Stomach smooth muscle (tissue), 2 donors: Measurements from ENCODE around the gene TFG.

Source experiments
- H3K27ac ChIP-seq: one replicate; pipeline ENCODE4 v1.7.0; 2013; ENCODE audit warnings: mild to moderate bottlenecking, low read length, inconsistent platforms
- H3K27me3 ChIP-seq, 2 donors: one replicate each; pipeline ENCODE4 v1.7.0; 2013; ENCODE audit warnings: low read length in 2 of 2; ENCODE audit not compliant: insufficient read depth in 2 of 2, control insufficient read depth in 1 of 2
- H3K36me3 ChIP-seq, 2 donors: one replicate each; pipeline ENCODE4 v1.7.0; 2013; ENCODE audit warnings: low read length in 2 of 2; ENCODE audit not compliant: control insufficient read depth in 2 of 2, insufficient read depth in 2 of 2
- H3K4me1 ChIP-seq: one replicate; pipeline ENCODE4 v1.7.0; 2013; ENCODE audit warnings: low read length; ENCODE audit not compliant: control insufficient read depth, insufficient read depth
- H3K4me3 ChIP-seq, 2 donors: one replicate each; pipeline ENCODE4 v1.7.0; 2013; ENCODE audit warnings: low read length in 2 of 2
- H3K9ac ChIP-seq, 2 donors: one replicate each; pipeline ENCODE4 v1.7.0; 2013; ENCODE audit warnings: low read length in 2 of 2, mild to moderate bottlenecking in 1 of 2
- H3K9me3 ChIP-seq, 2 donors: one replicate each; pipeline ENCODE4 v1.7.0; 2013; ENCODE audit warnings: low read length in 2 of 2; ENCODE audit not compliant: control insufficient read depth in 2 of 2
- donor health status: healthy.
- donor health status: Pancreatic carcinoma.

The TFG gene

DNA sequence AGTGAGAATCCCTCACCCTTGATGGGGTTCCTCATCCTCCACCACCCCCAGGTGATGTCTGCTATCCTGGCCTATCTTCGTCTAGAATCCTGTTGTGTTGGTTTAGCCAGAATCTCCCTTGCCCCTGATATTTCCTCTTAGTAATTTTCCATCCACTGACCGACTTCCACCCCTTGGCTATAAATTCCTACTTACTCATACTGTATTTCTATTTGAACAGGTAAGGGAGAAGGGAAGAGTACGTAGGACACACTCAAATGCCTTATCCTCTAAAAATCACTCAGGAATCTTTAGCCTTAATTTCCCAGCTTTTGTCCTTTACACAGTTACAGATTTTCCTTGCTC, 678 bp upstream of the TFG start:
- peak overlapping the region; percentile 42 to 78 for H3K4me3 ChIP-seq

DNA sequence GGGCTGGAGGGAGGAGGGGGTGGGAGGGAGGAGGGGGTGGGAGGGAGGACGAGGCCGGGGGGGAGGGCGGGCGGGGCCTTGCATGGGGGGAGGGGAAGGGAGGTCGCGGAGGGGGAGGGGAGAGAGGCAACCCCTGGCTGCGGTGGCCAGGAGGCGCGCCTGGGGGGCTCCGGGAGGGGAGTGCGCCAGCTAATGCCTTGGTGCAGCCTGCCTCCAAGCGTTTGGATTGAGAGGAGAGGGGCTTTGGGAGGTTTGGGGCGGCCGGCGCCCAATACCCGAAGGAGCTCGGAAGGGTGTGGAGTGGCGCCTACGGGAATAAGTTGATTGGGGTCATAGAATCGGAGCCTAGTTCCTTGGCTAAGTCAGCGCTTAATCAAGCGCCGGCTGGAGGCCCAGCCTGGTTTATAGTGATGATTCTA, 557 bp downstream of the TFG start:
- peak overlapping the region; percentile 74 to 78 for H3K4me3 ChIP-seq
- peaks cover 3% of the 10 kb centered on the region for H3K4me1 ChIP-seq
- H3K27me3 ChIP-seq: no peaks in the 10 kb centered on the region
- peak overlapping the region; percentile 60 to 84 for H3K9ac ChIP-seq
- H3K36me3 ChIP-seq: peaks cover 0 to under 1% of the 10 kb centered on the region in 2 donors
- H3K9me3 ChIP-seq: no peaks in the 10 kb centered on the region
- peak overlapping the region; percentile 69 for H3K27ac ChIP-seq

More for the DNA sequence above, 678 bp upstream of the TFG start:
- no peaks in the 10 kb centered on the region for H3K27me3 ChIP-seq
- H3K9me3 ChIP-seq: no peaks in the 10 kb centered on the region
- peaks cover 3% of the 10 kb centered on the region for H3K4me1 ChIP-seq
- H3K27ac ChIP-seq: peak overlapping the region; percentile 86
- no peaks in the 10 kb centered on the region for H3K36me3 ChIP-seq
- peak overlapping the region; percentile 47 to 56 for H3K9ac ChIP-seq

DNA sequence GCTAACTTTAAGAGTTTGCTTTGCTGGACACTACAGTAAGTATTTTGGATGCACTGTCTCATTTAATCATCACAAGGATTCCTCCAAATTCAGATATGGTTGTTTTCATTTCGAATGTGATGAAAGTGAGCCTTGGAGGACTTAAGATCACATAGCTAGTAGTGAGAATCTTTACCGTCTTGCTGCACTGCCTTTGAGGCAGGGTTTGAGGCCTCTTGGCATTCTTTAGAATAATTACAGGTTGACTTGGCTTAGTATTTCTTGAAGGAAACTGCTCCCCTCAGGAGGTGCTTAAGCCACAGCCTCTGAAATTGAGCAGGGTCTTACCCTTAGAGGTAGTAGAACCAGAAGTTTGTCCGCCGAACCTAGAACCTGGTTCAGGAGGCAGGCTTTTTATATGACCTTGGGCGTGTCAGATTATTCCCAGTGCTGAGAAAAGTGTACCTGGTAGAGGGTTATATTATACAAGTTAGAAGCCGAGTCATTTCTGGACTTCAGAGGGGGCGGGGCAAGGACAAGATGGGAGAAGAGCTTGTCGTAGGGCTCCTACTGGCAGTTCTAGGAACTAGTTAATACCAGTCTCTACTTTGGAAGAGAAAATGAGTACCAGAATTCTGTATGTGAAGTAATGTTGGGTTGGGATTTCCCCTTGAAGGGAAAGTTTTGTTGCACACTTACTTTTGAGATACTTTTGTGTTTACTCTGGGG, 1.1 kb downstream of the TFG start:
- Histone ChIP-seq H3K27me3 (no peaks in the 10 kb centered on the region), H3K4me3 (peak overlapping the region; percentile 74 to 78), H3K36me3 (peaks cover 4 to 6% of the 10 kb centered on the region in 2 donors), H3K9ac (peak overlapping the region; percentile 60 to 84), H3K27ac (peak overlapping the region; percentile 69), H3K9me3 (no peaks in the 10 kb centered on the region), H3K4me1 (peaks cover 3% of the 10 kb centered on the region)

DNA sequence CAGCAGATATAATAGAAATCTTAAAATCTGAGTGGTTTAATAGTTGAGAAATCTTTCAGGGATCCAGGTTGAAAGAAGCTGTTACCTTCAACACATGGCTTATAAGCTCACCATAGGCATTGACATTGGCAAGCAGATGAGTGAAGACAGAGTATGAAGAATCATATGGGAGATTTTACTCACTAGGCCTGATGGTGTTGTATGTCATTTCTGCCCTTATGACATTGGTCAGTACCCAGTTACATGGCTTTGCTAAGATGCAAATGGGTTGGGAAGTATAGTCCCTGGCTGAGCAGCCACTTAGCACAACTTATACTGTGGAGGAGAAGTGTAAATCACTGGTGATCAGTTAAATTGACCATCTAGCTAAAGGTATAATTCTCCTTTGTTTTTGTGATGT, 5.9 kb downstream of the TFG start:
- no peak overlapping the region for H3K4me3 ChIP-seq
- H3K36me3 ChIP-seq: peaks cover 5 to 7% of the 10 kb centered on the region in 2 donors
- no peak overlapping the region for H3K27ac ChIP-seq
- H3K9ac ChIP-seq: no peak overlapping the region
- H3K9me3 ChIP-seq: no peaks in the 10 kb centered on the region
- H3K4me1 ChIP-seq: no peaks in the 10 kb centered on the region
- H3K27me3 ChIP-seq: no peaks in the 10 kb centered on the region

DNA sequence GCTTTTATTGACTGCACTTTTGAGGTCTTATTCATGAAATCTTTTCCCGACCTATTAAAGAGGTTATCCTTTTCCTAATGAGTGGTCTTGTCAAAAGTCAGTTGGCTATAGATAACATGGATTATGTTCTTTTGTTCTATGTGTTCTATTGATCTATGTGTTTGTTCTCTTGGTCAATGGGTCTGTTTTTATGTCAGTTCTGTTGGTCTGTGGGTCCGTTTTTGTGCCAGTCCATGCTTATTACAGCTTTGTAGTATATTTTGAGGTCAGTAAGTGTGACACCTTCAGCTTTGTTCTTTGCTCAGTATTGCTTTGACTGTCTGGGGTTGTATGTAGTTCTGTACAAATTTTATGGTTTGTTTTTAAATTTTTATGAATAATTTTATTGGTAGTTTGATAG, 7.8 kb downstream of the TFG start:
- no peaks in the 10 kb centered on the region for H3K9me3 ChIP-seq
- H3K27me3 ChIP-seq: no peaks in the 10 kb centered on the region
- H3K36me3 ChIP-seq: peaks cover 13 to 14% of the 10 kb centered on the region in 2 donors
- no peaks in the 10 kb centered on the region for H3K4me1 ChIP-seq
- H3K9ac ChIP-seq: no peak overlapping the region
- no peak overlapping the region for H3K27ac ChIP-seq
- H3K4me3 ChIP-seq: no peak overlapping the region

DNA sequence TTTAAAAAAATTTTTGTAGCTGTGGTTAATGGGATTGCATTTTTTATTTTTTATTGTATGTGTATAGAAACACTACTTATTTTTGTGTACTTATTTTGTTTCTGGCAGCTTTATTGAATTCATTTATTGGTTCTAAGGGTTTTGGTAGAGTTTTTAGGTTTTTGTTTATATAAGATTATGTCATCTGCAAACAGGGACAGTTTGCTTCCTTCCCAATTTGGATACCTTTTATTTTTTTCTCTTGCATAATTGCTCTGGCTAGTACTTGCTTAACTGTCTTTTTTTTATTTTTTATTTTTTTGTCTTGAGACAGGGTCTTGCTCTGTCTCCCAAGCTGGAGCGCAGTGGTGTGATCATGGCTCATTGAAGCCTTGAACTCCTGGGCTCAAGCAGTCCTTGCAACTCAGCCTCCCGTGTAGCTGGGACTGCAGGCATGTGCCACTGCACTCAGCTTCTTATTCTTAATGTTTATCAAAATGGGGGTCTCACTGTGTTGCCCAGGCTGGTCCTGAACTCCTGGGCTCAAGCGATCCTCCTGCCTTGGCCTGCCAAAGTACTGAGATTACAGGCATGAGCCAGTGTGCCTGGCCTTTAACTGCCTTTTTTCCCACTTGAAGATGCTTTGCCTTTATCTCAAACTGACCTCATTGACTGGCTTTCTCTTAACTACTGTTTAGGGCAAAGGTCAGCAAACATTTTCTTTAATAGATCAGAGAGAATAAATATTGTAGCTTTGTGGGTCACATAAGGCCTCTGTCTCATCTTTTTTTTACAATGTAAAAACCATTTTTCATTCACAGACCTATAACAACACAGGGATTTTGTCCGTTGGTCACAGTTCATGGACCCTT, 8.6 kb downstream of the TFG start:
- Histone ChIP-seq H3K9me3 (no peaks in the 10 kb centered on the region), H3K9ac (no peak overlapping the region), H3K4me3 (no peak overlapping the region), H3K27ac (no peak overlapping the region), H3K36me3 (peaks cover 14% of the 10 kb centered on the region in 2 donors), H3K4me1 (no peaks in the 10 kb centered on the region), H3K27me3 (no peaks in the 10 kb centered on the region)

DNA sequence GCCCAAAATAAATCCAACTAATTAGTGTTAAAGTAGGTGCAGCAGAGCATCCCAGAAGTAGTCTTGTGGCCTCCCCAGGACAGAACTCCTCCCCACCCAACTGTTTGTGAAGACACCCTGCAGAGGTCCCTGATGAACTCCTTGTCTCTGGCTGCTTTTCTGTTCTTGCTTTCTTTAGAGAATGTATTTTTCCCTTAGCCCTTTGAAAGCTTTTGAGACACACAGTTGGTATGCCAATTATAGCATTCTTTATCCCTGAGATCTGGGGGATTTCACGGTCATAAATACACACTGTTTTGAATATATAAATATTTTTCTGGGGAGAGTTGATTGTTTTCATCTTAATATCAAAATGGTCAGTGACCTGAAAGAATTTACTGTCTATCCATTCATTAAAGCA, 9.8 kb downstream of the TFG start:
- Histone ChIP-seq H3K9me3 (no peaks in the 10 kb centered on the region), H3K9ac (no peak overlapping the region), H3K27me3 (no peaks in the 10 kb centered on the region), H3K27ac (no peak overlapping the region), H3K4me1 (no peaks in the 10 kb centered on the region), H3K36me3 (peaks cover 14% of the 10 kb centered on the region in 2 donors), H3K4me3 (no peak overlapping the region)

DNA sequence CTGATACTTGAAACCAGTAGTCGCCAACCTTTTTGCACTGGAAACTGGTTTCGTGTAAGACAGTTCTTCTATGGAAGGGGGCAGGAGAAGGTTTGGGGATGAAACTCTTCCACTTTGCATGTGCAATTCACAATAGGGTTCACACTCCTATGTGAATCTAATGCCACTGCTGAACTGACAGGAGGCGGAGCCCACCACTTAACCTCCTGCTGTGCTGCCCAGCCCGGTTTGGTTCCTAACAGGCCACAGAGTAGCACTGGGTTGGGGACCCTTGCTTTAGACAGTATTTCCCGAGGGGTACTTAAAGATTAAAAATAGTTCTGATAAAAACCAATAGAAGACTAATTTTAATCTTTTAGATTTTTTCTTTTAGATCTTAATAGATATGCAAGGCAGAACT, 11.1 kb downstream of the TFG start:
- Histone ChIP-seq H3K9ac (no peak overlapping the region), H3K9me3 (no peaks in the 10 kb centered on the region), H3K27me3 (no peaks in the 10 kb centered on the region), H3K27ac (no peak overlapping the region), H3K4me1 (no peaks in the 10 kb centered on the region), H3K36me3 (peaks cover 8 to 9% of the 10 kb centered on the region in 2 donors), H3K4me3 (no peak overlapping the region)

DNA sequence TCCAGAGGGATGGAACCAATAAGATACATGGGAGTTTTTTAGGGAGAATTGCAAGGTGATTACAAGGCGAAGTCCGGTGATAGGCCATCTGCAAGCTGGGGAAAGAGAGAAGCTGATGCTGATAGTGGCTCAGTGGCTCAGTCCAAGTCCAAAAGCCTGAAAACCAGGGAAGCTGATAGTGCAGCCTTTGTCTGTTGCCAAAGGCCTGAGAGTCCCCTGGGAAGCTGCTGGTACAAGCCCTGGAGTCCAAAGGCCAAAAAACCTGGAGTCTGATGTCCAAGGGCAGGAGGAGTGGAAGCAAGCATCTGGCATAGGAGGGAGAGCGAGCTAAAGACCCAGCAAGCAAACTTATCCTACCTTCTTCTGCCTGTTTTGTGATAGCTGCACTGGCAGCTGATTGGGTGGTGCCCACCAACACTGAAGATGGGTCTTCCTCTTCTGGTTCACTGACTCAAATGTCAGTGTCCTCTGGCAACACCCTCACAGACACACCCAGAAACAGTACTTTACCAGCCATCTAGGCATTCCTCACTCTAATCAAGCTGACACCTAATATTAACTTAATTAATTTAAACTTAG, 16.7 kb downstream of the TFG start:
- no peaks in the 10 kb centered on the region for H3K9me3 ChIP-seq
- no peak overlapping the region for H3K4me3 ChIP-seq
- no peak overlapping the region for H3K9ac ChIP-seq
- no peak overlapping the region for H3K27ac ChIP-seq
- no peaks in the 10 kb centered on the region for H3K4me1 ChIP-seq
- H3K36me3 ChIP-seq: peaks cover 7 to 11% of the 10 kb centered on the region in 2 donors
- no peaks in the 10 kb centered on the region for H3K27me3 ChIP-seq

DNA sequence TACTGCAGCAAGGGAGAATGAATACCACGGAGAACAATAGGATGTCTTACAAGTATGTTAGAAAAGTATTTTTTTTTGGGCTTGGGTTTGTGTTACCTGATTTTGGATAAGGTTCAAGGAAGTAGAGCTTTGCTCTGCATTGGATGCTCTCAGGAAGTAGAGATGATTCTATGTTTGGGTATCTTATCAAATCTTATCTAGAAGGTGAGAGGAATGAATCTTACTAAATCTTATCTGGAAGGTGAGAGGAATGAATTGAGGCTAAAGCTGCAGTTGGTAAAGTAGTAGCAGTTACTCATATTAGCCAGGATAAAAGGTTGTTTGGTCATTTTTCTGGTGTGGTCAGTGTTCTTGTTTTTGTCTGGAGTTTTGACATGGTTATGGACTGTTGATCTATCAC, 17.4 kb downstream of the TFG start:
- no peak overlapping the region for H3K4me3 ChIP-seq
- H3K9ac ChIP-seq: no peak overlapping the region
- no peaks in the 10 kb centered on the region for H3K4me1 ChIP-seq
- peaks cover 4 to 7% of the 10 kb centered on the region in 2 donors for H3K36me3 ChIP-seq
- no peak overlapping the region for H3K27ac ChIP-seq
- H3K9me3 ChIP-seq: no peaks in the 10 kb centered on the region
- H3K27me3 ChIP-seq: no peaks in the 10 kb centered on the region
